Measurements from ENCODE around the gene EFHC1.

Gene EFHC1

GRCh38 chr6:52539607-52540006, 119.5 kb downstream of the EFHC1 start:
- no peak for DNase-seq (ENCODE audit: low read depth)

DNA sequence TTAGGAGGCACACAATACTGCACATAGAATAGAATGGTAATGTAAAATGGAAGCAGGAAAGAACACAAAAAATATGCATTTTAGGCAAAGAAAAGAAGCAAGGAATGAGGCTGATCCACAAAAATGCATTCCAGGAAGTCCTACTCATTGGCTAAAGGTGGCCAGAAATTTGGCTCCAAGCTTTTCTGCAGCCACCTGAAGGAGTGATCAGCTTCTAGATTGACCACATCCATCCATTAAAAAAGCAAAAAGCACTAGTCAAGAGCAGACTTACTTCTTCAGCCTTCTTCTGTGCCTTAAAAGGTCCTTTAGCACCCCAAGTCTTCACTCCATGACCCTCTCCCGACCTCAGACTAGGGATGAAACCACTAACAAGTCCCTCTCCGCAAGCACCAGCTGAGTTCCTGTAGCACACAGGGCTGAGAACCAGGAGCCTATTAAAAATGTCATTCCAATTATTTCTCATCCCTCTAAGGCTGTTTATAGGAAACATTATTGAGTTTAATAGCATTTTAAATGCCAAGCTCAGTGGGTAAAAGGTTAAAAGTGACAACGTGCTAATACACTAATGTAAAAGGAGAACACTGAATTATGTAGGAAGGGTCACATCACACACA, 120.3 kb downstream of the EFHC1 start:
- DNase-seq (ENCODE audit: low read depth), result no peak

GRCh38 chr6:52541135-52541534, 121.0 kb downstream of the EFHC1 start:
- DNase-seq (ENCODE audit: low read depth), result no peak

DNA sequence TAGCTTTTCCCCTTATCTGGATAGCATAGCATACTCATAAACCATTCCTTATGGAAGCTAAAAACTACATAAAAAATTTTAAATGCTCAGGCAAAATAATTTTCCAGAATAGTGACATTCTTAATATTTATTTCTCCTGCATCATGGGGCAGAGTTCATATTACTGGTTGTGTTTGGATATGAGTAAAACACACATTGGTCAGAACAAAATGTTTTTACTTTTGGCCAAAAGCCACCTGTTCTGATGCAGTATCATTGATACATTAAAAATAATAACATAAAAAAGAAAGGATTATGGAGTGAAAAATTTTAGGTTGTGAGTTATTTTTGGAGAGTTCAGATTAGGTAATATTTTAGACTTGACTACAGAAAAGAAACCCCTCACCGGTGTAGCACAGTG, 123.1 kb downstream of the EFHC1 start:
- DNase-seq (ENCODE audit: low read depth), result no peak

DNA sequence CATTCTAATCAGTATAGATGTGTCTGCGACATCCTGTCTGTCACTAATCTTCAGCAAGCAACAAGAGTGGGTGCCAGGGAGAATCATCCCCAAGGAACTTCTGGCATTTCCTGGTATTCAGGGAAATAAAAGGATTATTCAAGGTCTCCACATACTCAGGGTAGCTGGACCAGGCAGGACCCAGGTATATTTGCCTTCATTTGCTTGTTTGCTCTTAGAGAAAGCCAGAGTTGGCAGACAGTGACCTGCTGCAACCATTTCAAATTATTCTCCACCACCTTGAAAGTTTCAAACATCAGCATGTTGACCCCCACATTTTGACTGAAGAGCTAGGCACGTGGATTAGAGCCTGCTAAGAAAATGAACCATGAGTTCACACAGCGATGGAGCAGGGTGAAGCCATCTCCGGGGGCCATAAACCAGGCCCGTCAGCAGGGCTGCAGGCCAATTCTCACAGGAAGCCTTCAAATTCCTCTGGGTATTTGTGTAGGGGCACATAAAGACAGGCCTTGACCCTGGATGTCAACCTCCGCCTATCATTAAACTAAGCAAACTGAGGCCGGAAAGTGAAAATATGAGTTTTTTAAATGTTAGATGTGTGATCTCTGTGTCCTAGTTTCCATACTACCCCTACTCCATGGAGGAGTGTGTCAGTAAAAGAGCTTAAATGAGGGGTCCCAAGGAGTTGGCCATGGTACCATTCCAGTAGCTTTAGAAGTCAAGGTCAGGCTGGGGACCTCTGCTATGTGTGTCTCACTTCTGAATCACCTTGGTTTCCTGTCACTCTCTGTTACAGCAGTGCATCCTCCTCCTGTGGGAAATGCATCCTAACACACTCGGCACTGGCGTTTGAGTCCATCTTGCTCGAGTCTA, 123.8 kb downstream of the EFHC1 start:
- DNase-seq (ENCODE audit: low read depth), result no peak

GRCh38 chr6:52544602-52545405, 124.7 kb downstream of the EFHC1 start:
- no peak for DNase-seq (ENCODE audit: low read depth)

DNA sequence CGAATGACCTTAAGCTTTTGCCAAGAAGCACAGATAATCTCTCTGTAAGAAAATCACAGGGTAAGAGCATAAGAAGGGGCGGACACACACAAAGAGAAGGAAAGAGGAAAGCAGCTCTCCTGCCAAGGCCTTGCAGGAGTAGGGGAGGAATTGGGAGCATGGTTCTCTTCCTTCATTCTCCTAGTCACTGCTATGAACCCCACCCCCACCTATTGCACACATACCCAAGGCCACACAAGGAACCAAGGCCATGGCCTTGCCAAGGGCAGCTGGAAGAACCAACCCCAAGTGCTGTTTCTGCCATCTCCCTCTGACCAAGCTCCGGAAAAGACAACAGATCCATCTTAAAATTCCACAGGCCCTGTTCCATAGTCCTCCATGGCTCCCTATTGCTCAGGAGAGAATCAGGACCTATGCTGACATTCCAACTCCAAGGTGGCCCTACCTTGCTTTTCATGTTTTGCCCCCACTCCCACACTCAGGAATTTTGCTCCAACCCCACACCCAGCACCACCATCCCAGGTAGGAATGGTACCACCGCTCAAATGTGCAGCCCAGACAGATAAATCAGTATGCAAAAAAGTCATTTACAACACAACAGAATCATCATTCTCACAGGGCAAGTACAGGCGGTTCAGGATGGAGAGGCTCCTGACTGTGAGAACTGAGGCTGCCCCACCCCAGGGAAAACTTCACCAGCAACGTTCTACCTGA, 125.4 kb downstream of the EFHC1 start:
- DNase-seq (ENCODE audit: low read depth), result no peak

- no peak for DNase-seq (ENCODE audit: low read depth)
Observed at GRCh38 chr6:52546192-52546591, 126.0 kb downstream of the EFHC1 start.

DNA sequence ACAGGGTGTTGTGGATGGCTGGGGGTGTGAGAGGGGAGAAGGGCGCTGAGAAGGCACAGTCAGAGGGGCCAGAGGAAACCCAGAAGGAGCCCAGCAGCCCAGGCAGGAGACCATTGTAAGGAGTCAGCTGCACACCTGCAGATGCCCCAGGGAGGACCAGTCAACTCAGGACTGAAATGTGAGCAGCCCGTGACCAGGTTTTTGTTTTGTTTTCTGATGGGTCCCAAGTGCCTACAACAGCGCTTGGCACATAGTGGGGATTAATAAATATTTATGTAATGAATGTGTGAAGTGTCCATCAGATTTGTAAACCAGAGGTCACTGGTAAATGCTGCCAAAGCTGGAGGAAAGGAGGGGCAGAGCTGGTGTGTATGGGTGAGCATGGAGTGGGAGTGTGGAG, 126.5 kb downstream of the EFHC1 start:
- DNase-seq (ENCODE audit: low read depth), result no peak

GRCh38 chr6:52547647-52548352, 127.7 kb downstream of the EFHC1 start:
- no peak for DNase-seq (ENCODE audit: low read depth)

DNA sequence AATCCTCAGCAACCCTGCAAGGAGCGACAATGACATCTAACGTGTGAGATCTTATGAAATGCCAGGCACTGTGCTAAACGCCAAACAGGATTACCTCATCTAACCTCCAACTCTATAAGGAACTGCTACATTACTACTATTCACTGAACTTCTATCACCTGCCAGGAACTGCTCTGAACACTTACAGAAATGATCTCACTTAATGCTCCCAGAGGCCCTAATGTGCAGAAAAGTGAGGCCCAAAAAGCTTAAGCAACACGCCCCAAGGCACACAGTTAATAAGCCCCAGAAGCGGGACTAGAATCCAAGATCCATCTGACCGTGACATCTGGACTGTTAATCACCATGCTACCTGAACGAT, 128.2 kb downstream of the EFHC1 start:
- no peak for DNase-seq (ENCODE audit: low read depth)

GRCh38 chr6:52548999-52549398, 128.9 kb downstream of the EFHC1 start:
- DNase-seq (ENCODE audit: low read depth), result no peak

DNA sequence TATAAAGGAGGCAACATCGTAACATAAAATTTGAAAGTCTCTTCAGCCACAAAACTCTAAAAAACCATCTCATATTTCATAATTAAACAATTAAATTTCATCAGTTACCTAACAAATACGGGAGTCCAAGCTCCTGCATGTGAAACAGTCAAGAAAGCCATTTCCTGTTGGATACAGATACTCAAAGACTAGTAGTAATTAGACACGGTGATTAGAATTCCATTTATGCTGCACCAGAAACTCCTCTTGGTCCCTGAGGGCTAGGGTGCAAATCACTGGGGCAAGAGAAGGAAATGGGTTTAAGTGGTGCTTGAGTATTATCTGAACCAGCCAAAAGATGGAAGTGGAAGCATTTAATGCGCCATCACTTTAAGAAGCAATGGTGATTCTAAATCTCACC, 129.3 kb downstream of the EFHC1 start:
- DNase-seq (ENCODE audit: low read depth), result no peak

GRCh38 chr6:52550014-52550575, 130.0 kb downstream of the EFHC1 start:
- no peak for DNase-seq (ENCODE audit: low read depth)

GRCh38 chr6:52550870-52551269, 130.7 kb downstream of the EFHC1 start:
- no peak for DNase-seq (ENCODE audit: low read depth)

DNA sequence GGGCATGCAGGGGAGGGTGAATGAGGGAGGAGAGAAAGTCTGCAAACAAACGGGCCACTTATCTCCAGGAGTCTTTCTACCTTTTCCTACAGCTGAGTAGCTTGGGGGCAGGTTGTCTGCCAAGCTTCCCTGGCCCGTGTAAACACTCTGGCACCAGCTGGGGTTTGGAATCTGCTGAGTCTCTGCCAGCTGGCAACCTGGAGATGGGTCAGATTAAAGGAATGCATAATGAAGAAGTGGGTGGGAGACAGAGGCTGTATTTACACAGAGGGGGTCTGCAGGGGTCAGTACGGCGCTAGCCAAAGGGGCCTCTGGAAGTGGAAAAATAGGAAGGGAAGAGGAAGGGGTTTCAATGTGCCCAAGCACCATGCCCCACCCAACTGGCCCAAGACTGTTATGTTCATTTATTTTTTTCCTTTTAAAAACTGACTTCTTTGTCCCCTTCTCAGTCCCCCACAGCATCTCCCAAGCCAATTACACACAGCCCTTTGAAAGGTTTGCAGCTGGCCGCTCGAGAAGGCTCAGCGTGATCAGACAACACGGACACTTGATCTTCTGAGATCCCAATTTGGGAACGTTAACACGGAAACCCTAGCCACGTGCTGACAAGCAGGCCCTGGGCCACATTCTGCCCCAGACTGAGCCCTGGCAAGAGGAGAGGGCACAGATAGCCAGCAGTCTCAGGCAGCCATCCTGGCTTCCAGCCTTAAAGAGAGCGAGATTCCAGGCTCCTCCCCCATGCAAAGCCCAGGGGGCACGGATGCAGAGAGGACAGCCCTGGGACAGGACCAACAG, 131.5 kb downstream of the EFHC1 start:
- DNase-seq (ENCODE audit: low read depth), result no peak

- no peak for DNase-seq (ENCODE audit: low read depth)
Observed at GRCh38 chr6:52552278-52552643, 132.1 kb downstream of the EFHC1 start.

GRCh38 chr6:52553158-52553557, 133.0 kb downstream of the EFHC1 start:
- no peak for DNase-seq (ENCODE audit: low read depth)

DNA sequence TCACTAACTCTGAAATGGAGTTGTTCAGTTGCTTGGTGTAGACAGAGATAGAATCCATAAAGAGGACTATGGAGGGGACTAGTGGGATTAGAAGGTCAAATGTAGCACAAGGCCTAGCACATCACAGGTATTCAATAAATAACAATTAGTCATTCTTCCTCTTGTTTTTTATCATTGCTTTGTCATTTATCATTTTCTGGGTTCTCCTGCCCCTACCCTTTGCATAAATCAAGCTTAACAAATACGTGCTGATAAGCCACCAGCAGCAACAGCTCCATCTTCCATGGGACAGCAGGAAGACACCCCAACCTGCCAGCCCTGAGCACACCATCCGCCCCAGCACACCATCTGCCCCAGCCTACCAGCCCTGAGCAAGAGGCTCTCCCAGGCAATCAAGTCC, 133.6 kb downstream of the EFHC1 start:
- no peak for DNase-seq (ENCODE audit: low read depth)

GRCh38 chr6:52554684-52555280, 134.6 kb downstream of the EFHC1 start:
- no peak for DNase-seq (ENCODE audit: low read depth)

All from activated T-cell treated with anti-CD3 and anti-CD28 coated beads for 1 hour (primary cell).